ENCODE measurements around the gene CTXND1.
"Not testable (repeated sequence)": the region's sequence is repeated elsewhere in the genome, so short reads cannot be mapped to it uniquely, and the experiment has no call there.

The CTXND1 gene

GRCh38 chr15:80252121-80252518, at the start of gene CTXND1:
CTXND1 (minus strand) TSS chr15:80252213; CDS start chr15:80201949, 50,264 bp downstream.
- DNase-seq = no peak

DNA sequence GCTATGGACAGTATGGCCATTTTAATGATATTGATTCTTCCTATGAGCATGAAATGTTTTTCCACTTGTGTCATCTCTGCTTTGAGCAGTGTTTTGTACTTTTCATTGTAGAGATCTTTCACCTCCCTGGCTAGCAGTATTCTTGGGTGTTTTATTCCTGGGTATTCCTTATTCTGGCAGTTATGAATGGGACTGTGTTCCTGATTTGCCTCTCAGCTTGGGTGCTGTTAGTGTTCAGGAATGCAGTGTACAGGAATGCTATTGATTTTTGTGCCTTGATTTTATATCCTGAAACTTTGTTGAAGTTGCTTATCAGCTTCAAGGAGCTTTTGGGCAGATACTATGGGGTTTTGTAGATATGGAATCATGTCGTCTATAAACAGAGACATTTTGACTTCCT, 49.5 kb upstream of the CTXND1 start:
- DNase-seq = no peak

DNA sequence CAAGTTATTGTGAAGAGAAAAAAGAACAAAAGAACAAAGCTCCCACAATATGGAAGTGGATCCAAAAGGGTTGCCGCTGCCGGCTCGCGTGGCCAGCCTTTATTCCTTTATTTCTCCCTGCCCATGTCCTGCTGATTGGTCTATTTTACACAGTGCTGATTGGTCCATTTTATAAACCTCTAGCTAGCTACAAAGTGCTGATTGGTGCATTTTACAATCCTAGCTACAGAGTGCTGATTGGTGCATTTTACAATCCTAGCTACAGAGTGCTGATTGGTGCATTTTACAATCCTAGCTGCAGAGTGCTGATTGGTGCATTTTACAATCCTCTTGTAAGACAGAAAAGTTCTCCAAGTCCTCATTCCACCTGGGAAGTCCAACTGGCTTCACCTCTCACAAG, 43.8 kb upstream of the CTXND1 start:
- not testable (repeated sequence) for DNase-seq

GRCh38 chr15:80292079-80292478, 40.1 kb upstream of the CTXND1 start:
- DNase-seq = no peak

GRCh38 chr15:80290891-80291290, 38.9 kb upstream of the CTXND1 start:
- DNase-seq = not testable (repeated sequence)

DNA sequence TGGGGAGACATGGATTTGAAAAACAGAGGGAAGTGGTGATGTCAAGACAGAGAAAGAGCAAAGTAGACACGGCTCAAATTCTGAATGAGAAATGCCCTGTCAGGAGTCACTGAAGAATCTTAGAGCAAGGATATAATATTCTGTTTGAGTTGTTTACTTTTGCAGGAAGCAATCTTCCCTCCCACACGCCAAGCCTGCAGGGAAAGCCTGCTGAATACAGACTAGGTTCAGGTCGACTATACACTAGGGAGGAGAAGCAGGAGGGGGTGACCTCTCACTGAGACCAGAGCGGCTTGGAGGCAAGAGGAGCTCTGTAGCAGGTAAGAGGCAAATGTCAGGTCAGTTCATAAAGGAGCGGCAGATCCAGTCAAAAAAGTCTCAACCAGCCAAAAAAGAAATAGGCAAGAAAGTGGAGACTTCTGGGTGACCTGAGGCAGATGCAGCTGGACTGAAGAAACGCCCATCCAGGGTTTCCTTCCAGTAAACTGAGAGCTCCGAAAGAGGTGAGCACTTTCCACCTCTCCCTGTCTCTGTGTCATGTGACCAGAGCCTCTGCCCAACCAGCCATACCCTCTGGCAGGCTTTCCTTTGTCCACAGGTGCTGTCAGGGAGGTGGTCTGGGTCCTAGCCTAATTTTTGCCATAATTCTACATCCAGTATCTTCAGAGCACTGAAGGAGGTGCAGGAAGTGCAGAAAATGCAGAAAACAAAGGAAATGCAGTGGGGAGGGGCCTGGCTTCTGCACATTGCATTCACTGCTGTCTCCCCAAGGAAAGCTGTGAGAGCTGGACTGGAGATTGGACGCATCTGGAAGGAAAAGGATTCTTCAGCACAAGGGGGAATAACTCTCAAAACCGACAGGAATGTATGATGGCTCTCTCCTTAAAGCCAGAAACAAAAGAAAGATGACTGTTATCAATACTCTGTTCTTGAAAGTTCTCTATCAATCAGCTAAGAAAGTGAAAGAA, 37.8 kb upstream of the CTXND1 start:
- no peak for DNase-seq

- DNase-seq = no peak
Observed at GRCh38 chr15:80288131-80288530, 36.1 kb upstream of the CTXND1 start.

DNA sequence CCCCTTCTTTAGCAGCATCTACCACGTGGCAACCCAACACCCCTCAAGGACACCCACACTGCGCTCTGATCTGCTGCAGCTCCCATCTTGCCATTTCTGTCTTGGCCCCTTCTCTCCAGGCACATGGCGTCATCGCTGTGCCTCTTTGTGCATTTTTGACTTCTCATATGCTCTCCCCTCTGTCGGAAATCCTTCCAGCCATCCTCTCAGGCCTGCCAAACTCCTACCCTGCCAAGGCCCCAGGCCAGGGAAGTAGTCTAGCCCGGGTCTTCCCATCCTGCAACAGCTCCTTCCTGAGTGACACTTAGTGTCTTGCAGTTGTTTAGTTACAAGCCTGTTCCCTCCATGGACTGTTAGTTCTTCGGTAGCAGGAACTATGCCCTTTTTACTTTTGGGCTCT, 34.0 kb upstream of the CTXND1 start:
- DNase-seq = no peak

GRCh38 chr15:80285379-80285778, 33.4 kb upstream of the CTXND1 start:
- no peak for DNase-seq

GRCh38 chr15:80283531-80283930, 31.5 kb upstream of the CTXND1 start:
- no peak for DNase-seq

DNA sequence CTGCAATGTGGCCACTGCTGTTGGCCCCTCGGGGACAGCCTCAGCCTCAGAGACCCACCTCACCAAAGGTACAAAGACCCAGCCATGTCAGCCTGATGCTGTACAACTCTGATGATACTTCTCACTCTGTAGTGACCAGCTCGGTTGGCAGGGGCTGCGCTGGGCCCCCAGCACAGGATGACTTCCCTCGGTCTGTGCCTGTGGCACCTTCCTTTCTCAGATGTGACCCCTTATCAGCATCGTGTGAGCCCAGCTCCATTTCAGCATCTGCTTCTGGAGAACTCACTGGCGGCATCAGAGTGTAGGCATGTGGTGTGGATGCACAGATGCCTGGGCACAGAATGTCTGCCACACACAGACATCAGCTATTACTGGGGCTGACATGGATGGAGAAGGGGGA, 25.1 kb upstream of the CTXND1 start:
- no peak for DNase-seq

- DNase-seq = no peak
Observed at GRCh38 chr15:80275961-80276360, 23.9 kb upstream of the CTXND1 start.

- DNase-seq = no peak
Observed at GRCh38 chr15:80274996-80275395, 23.0 kb upstream of the CTXND1 start.

DNA sequence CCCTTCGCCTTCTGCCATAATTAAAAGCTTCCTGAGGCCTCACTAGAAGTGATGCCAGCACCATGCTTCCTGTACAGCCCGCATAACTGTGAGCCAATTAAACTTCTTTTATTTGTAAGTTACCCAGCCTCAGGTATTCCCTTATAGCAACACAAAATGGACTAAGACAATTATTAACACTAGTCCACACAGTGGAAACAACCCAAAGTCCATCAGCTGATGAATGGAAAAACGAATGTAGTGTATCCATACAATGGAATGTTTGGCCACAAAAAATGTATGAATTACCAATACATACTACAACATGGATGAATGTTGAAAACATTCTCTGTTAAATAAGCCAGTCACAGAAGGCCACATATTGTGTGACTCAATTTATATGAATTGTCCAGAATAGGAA, 22.5 kb upstream of the CTXND1 start:
- no peak for DNase-seq

DNA sequence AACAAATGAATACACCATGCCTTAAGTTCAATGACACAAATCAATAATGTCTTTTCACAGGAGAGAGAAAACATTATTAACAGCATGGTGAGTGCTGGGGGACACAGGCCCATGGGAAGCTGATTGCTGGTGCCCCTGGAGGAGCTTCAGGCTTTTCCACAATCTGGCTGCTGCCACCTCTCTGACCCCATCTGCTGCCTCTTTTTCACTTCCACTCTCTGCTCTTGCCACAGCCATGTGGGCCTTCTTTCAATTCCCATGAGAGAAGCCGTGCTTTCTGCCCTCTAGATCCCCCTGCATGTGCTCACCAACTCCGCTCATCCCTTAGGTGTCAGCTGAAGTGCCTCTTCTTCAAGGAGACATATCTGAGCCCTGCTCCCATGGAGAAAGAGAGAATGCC, 21.0 kb upstream of the CTXND1 start:
- DNase-seq = no peak

GRCh38 chr15:80270472-80270871, 18.5 kb upstream of the CTXND1 start:
- no peak for DNase-seq

DNA sequence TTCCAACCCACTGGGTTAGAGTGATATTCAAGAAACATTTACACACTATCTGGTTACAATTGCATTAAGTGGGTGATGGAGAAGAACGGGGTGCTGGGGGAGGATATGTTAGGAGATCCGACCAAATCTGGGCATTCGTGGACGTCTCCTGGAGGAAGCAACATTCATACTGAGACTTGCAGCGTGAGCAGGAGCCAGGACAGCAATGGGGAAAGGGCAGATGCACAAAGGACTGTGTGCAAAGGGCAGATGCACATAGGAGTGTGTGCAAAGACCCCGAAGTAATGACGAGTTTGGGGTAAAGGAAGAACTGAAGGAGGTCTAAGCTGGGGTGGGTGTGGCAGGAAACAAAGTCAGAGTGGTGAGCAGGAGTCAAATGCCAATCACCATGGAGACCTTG, 16.1 kb upstream of the CTXND1 start:
- no peak for DNase-seq

- DNase-seq = no peak
Observed at GRCh38 chr15:80267658-80268057, 15.6 kb upstream of the CTXND1 start.

DNA sequence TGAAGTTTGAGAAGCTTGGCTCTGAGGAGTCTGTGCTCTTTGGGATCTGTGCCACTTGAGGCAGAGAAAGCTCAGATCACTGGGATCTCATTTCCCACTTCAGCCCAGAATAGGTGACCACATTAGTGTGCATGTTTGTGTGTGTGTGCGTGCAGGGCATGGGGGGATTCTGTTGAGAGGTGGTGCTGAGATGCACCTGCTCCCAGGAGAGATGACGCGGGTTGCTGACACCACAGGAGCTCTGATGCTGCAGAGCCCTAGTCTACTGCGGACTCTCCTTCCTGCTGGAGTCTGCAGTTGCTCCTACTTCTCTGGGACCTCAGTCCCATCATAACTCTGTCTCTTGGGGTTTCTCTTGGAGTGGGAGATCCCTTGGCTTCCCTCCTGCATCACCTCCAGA, 14.7 kb upstream of the CTXND1 start:
- no peak for DNase-seq

GRCh38 chr15:80266113-80266512, 14.1 kb upstream of the CTXND1 start:
- DNase-seq = no peak

GRCh38 chr15:80265021-80265420, 13.0 kb upstream of the CTXND1 start:
- no peak for DNase-seq

- DNase-seq = no peak
Observed at GRCh38 chr15:80264031-80264430, 12.0 kb upstream of the CTXND1 start.

DNA sequence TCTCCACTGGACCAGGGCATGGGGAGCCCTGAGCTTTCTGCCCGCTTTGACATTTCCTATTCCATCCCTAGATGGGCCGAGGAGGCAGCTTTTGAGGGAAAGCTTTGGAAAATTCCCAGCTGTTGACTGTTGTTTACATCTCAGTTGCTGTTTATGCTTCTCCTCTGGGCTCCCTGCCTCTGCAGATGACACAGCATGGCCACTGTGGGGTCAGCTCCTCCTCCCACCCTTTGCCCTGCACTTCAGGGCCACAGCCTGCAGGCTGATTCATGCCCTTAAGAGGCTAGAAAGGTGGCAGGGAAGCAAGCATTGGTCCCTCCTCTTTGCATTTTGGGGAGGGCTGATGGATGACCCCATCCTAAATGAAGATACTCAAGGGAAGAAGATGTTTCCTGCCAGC, 8.5 kb upstream of the CTXND1 start:
- no peak for DNase-seq

DNA sequence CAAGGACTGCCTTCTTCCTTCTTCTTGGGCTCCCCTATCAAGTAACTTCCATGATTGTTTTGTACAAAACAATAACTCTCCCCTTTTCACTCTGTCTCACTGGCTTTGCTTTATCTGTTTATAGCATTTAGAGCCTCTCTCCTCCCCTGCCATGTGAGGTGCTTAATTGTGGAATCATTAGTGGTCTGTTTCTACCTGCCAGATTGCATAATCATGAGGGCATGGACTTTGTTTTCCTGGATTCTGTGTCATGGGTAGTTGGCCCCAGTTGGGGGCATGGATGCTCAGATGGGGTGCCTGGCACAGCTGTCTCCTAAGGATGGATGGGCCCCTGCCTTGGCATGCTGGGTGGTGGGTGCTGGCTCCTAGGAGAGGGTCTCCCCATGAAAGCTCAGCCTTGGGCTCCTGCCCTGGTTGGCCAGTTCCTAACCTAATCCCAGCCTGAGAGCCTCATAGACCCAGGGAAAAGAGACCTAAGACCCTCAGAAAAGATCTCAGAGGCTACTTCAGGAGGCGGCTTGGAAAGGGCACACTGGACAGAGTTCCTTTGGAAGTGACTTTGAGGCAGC, 8.0 kb upstream of the CTXND1 start:
- DNase-seq = no peak
